HG03378 (cell line): Measurements from ENCODE around the gene TMEM47.

Source experiments
- ATAC-seq: cut with Tn5 transposase; IDR thresholded peaks from one replicate; pipeline ENCODE4 v1.9.1; 2021; ENCODE audit warnings: mild to moderate bottlenecking, moderate library complexity; ENCODE audit not compliant: unreplicated experiment

TMEM47 gene

GRCh38 chrX:34586346-34586911 lies 70.7 kb downstream of the TMEM47 start:
- no peak for ATAC-seq

- ATAC-seq: no peak
Observed at GRCh38 chrX:34585561-34585960, 71.5 kb downstream of the TMEM47 start.

GRCh38 chrX:34584781-34585180 lies 72.3 kb downstream of the TMEM47 start:
- no peak for ATAC-seq

- ATAC-seq: no peak
Observed at GRCh38 chrX:34580069-34580468, 77.0 kb downstream of the TMEM47 start.

- ATAC-seq: no peak
Observed at GRCh38 chrX:34578237-34578636, 78.8 kb downstream of the TMEM47 start.
